ACC112 (cell line): ENCODE data around the gene CD47.

Experiments used
- H2AFZ ChIP-seq: fragments of 200-600 bp; sonication (generic); one replicate; pipeline ENCODE4 v1.6.0; 2017; ENCODE audit warnings: antibody characterized with exemption, low read length; ENCODE audit not compliant: unreplicated experiment
- H3K27ac ChIP-seq: fragments of 200-600 bp; sonication (generic); 2 replicates; pipeline ENCODE4 v1.5.1; 2014; ENCODE audit warnings: low read depth, mild to moderate bottlenecking, antibody characterized with exemption, low read length, moderate library complexity
- H3K27me3 ChIP-seq: fragments of 200-600 bp; sonication (generic); 2 replicates; pipeline ENCODE4 v1.6.1; 2014; ENCODE audit warnings: mild to moderate bottlenecking, antibody characterized with exemption, low read length, moderate library complexity, mixed read lengths; ENCODE audit not compliant: insufficient read depth
- H3K36me3 ChIP-seq: fragments of 200-600 bp; sonication (generic); 2 replicates; pipeline ENCODE4 v1.6.1; 2016; ENCODE audit warnings: mild to moderate bottlenecking, antibody characterized with exemption, low read length, moderate library complexity, mixed read lengths; ENCODE audit not compliant: insufficient read depth
- H3K4me1 ChIP-seq: fragments of 200-600 bp; sonication (generic); one replicate; pipeline ENCODE4 v1.6.1; 2016; ENCODE audit warnings: low read length, mixed read lengths; ENCODE audit not compliant: insufficient read depth, unreplicated experiment, control insufficient read depth
- H3K4me3 ChIP-seq: fragments of 200-600 bp; sonication (generic); 2 replicates; pipeline ENCODE4 v1.5.1; 2014; ENCODE audit warnings: mild to moderate bottlenecking, low read depth, low read length
- H3K79me2 ChIP-seq: fragments of 200-600 bp; sonication (generic); one replicate; pipeline ENCODE4 v1.6.0; 2016; ENCODE audit warnings: low read length; ENCODE audit not compliant: control insufficient read depth, unreplicated experiment, insufficient read depth

Gene CD47

DNA sequence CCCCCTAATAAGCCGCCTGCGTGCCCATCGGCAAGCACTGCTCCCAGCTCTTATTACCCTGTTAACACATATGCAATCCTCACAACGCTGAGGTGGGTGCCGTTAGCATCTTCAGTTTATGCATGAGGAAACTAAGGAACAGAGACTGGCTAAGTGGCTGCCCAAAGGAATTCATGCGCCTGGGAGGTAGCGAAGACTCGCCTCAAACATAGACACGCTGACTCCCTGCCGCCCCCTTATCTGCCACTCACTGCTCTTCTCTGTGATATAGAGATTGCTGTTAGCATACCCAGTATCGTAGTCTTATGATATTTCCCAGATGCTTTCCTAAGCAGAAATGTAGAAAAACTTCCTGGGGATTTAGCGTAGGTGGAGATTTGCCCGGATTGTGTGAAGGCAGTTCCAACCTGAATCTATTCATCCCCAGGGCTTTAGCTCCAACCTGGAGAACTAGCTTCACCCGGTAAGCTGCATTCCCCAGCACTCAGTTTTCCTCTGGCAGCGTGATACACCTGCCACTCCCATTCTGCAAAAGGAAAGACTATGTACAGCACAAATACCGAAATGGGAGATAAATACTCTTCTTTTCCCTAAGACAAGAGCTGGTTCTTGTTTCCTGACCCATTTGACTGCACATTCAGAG, 23.7 kb upstream of the CD47 start:
- Histone ChIP-seq H3K4me1 (no peaks in the 10 kb centered on the region), H3K27me3 (no peaks in the 10 kb centered on the region), H3K79me2 (no peaks in the 10 kb centered on the region), H3K36me3 (no peaks in the 10 kb centered on the region), H3K4me3 (no peak overlapping the region), H3K27ac (no peak overlapping the region), H2AFZ (no peak overlapping the region)

DNA sequence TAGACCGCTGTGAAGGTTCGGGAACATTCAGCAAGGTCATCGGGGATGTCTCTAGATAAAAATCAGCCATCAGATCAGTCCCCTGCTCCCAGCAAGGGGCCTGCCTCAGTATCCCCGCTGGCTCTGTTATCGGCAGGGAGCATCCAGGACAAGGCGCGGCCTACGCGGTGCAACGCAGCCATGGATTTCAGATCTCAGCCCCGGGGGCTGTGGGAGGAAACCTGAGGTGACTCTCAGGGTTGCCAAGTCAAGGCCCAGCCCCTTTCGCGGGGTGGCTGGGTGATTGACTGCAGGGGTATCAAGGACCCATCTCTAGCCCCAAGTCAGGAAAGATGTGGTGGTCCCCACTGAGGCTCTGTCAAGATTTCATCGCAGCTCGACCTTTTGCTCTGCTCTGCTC, 23.1 kb upstream of the CD47 start:
- Histone ChIP-seq H3K27me3 (no peaks in the 10 kb centered on the region), H3K79me2 (no peaks in the 10 kb centered on the region), H3K4me1 (no peaks in the 10 kb centered on the region), H3K27ac (no peak overlapping the region), H2AFZ (no peak overlapping the region), H3K4me3 (no peak overlapping the region), H3K36me3 (no peaks in the 10 kb centered on the region)

DNA sequence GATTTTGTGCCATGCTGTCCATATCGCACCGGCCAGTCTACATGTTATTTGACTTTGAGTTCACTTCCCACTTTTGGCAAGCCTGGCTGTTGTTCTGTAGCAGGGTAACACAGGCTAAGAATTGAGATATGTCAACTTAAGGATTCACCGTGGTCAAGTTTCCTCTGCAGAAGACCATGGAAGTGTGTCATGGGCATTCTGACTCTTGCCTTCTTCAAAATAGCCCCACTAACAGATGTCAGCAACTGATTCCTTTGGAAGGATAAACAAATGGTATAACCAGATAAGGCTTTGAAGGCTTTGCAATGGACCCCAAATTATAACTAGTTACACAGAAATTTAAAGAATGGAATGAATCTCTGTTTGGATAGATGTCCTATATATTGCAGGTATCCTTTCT, 20.1 kb upstream of the CD47 start:
- Histone ChIP-seq H3K36me3 (no peaks in the 10 kb centered on the region), H3K27me3 (no peaks in the 10 kb centered on the region), H3K79me2 (no peaks in the 10 kb centered on the region), H3K4me1 (no peaks in the 10 kb centered on the region), H2AFZ (no peak overlapping the region), H3K4me3 (no peak overlapping the region), H3K27ac (no peak overlapping the region)

DNA sequence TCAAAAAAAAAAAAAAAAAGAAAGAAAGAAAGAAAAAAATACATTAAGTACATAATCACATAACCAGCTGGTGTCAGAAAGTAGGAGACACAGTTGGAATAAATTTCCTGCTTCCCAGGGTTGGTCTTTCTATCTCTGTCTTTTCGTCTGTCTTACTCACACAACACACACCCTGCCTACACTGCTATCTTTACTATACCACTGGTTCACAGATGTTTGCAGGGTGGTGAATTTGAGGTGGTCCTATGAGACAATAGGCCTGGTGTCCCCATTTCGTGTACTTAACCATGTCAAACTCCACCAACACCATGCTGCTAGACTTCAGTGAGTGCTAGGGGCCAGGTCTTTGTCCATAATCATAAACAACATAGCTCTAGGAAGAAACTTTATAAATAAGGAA, 17.6 kb upstream of the CD47 start:
- H3K4me1 ChIP-seq, result no peaks in the 10 kb centered on the region
- H3K36me3 ChIP-seq, result no peaks in the 10 kb centered on the region
- H3K4me3 ChIP-seq, result no peak overlapping the region
- no peaks in the 10 kb centered on the region for H3K79me2 ChIP-seq
- H3K27ac ChIP-seq, result no peak overlapping the region
- H3K27me3 ChIP-seq, result no peaks in the 10 kb centered on the region
- H2AFZ ChIP-seq, result no peak overlapping the region

DNA sequence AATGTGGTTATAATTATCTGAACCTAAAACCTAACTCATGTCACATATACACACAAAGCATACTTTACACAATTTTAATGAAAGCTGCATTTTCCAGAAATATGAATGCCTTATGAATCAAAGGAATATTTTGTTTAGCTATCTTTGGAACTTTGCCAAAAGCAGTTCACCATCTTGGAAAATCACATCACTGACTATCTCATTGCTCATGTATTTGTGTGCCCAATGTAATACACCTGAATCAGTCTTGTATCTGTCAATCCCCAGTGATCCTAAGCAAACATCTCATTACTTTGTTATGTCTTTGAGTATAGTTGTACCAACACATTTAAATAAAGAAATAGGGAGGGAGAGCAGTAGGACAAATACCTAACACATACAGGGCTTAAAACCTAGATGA, 15.6 kb upstream of the CD47 start:
- H3K4me3 ChIP-seq, result no peak overlapping the region
- no peak overlapping the region for H3K27ac ChIP-seq
- no peak overlapping the region for H2AFZ ChIP-seq
- H3K27me3 ChIP-seq, result no peaks in the 10 kb centered on the region
- H3K4me1 ChIP-seq, result no peaks in the 10 kb centered on the region
- no peaks in the 10 kb centered on the region for H3K79me2 ChIP-seq
- H3K36me3 ChIP-seq, result no peaks in the 10 kb centered on the region

DNA sequence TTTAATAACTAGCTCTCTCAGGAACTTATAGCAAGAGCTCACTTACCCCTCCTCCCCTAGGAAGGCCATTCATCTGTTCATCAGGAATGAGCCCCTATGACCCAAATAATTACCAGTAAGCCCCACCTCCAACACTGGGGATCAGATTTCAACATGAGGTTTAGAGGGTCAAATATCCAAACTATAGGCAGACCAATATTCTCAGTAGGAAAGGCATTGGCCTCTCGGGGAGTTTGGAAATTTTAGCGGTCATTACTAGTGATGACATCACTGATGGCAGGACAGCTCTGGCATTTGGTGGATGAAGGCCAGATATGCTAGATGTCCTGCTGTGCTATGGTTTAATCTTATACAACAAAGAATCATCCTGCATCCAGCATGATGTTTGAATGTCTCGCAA, 15.2 kb upstream of the CD47 start:
- H3K4me1 ChIP-seq, result no peaks in the 10 kb centered on the region
- no peak overlapping the region for H3K27ac ChIP-seq
- no peaks in the 10 kb centered on the region for H3K36me3 ChIP-seq
- no peak overlapping the region for H2AFZ ChIP-seq
- H3K4me3 ChIP-seq, result no peak overlapping the region
- no peaks in the 10 kb centered on the region for H3K79me2 ChIP-seq
- H3K27me3 ChIP-seq, result no peaks in the 10 kb centered on the region

DNA sequence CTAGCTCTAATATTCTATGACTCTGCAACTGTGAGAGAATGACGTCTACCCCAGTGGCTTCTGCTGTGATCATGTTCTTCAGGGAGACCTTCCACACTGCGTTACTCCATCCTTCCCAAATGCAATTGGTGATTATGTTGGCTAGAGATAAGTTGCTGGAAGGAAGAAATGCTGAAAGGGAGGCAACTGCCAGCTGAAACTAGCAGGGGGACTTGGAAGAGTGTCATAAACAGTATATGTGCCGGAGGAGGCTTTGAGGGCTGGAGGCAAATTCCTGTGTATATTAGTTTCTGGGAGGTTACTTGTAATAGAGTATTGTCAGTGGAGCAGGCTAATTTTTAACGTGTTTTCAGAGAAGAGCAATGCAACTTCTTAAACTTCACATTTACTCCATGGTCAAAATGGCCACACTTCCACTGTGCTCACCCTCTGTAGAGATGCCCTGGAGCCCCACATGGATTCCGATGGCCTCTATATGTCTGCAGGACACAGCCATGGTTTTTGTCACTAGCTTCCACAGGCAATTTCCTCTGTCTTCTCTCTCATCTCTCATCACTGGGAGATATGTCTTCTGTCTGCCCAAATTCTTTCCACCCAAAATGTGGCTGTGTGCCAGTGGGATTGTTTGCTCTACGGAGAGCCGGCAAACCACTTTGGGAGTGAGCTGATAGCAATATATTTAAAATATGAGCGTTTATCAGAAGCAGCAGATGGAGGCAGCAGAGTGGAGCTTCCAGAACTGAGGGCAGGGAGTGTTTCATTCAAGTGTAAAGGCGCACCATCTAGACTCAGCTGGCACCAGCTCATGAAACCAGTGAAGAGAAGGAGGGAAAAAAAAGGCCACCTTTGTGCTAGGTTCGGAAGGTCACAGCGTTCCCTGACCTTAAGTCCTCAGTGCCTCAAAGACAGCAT, 13.3 kb upstream of the CD47 start:
- no peaks in the 10 kb centered on the region for H3K36me3 ChIP-seq
- no peak overlapping the region for H3K27ac ChIP-seq
- no peak overlapping the region for H3K4me3 ChIP-seq
- H3K27me3 ChIP-seq, result no peaks in the 10 kb centered on the region
- peak overlapping the region; percentile 31 for H2AFZ ChIP-seq
- no peaks in the 10 kb centered on the region for H3K79me2 ChIP-seq
- H3K4me1 ChIP-seq, result no peaks in the 10 kb centered on the region

DNA sequence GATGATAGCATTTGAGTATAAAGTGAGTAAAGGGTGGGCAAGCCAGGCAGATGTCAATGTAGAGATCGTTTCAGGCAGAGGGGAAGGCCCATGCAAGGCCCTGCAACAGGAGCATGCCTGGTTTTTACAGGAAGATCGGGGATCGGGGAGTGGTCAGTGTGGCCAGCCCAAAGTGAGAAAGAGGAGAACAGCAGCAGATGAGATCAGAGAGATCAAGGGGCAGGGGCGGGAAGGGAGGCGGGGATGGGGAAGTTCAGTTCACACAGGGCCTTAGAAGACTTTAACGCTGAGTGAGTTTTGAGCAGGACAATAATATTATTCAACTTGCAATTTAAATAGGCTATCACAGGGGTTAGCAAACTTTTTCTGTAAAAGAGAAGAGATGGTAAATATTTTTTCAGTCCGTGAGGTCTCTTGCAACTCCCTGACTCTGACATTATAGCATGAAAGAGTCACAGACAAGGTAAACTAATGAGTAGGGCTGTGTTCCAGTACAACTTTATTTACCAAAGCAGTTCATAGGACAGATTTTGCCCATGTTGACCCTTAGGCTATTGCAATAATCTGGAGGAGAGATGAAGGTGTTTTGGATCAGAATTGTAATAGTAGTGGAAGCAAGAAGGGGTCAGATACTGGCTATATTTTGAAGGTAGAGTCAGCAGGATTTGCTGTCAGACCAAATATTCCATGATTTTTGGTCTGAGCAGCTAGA, 12.4 kb upstream of the CD47 start:
- Histone ChIP-seq H3K36me3 (no peaks in the 10 kb centered on the region), H3K79me2 (no peaks in the 10 kb centered on the region), H2AFZ (no peak overlapping the region), H3K4me1 (no peaks in the 10 kb centered on the region), H3K4me3 (no peak overlapping the region), H3K27me3 (no peaks in the 10 kb centered on the region), H3K27ac (no peak overlapping the region)

DNA sequence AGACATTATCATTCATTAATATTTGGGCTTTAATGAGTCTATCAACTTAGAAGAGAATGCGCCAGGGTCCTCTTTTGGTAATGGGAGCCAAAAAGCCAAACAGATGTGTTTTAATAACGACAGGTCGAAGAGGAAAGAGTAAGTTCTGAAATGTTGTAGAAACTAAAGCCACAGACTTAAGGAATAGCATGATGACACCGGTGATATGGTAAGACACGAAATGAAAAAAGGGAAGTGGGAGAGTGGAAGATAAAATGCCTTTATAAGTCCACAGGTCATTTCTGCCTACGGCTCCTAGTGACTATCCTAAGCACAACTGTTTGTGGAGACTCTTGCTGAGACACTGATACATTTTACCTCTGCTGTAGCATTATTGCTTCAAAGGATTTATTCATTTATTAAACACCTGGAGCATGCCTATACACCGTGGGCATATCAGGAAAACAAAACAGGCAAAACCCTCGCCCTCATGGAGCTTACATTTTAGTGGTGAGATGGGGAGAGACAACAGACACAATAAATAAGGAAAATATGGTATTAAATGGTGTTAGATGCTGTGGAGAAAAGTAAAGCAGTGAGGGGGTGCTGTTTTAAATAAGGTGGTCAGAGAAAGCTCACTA, 11.7 kb upstream of the CD47 start:
- H3K4me3 ChIP-seq, result no peak overlapping the region
- H3K79me2 ChIP-seq, result no peaks in the 10 kb centered on the region
- H3K4me1 ChIP-seq, result no peaks in the 10 kb centered on the region
- no peak overlapping the region for H3K27ac ChIP-seq
- H3K27me3 ChIP-seq, result no peaks in the 10 kb centered on the region
- no peak overlapping the region for H2AFZ ChIP-seq
- no peaks in the 10 kb centered on the region for H3K36me3 ChIP-seq

DNA sequence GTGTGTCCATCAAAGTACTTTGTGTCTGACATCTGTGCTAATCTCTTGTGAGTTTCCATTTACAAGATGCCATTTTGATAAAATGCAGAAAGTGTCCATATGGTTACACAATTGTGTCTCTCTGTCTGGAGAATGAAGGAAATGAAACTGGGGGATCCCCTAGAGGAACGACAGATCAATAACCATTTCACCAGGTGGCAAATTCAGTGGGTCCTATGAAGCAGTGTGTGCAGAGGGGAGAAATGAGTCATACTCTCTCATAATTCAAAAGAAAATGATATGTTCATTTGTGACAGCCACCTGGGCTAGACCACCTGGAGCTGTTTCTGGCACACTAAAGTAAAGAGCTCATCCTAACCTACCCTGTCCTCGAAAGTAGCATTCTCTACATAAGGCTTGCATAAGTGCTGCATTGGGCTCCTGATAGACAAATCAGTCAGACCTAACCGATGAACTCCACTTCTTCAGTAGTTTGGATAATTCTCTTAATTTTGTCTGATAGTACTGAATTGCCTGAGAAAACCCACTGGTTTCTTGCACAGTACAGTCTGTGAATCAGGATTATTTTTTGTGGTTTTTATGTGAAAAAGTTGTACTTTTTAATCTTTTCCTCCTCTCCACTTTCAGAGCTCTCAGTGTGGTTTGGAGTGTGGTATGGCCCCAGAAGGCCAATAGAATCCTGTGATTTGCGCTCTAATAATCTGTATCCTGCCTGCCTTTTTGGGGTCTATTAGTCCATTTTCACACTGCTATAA, 10.3 kb upstream of the CD47 start:
- H3K4me1 ChIP-seq, result no peaks in the 10 kb centered on the region
- H2AFZ ChIP-seq, result no peak overlapping the region
- H3K36me3 ChIP-seq, result no peaks in the 10 kb centered on the region
- H3K27me3 ChIP-seq, result no peaks in the 10 kb centered on the region
- H3K4me3 ChIP-seq, result no peak overlapping the region
- no peaks in the 10 kb centered on the region for H3K79me2 ChIP-seq
- no peak overlapping the region for H3K27ac ChIP-seq
